ENCODE measurements around the gene SLC25A48. TPM values are rescaled to one million over a fixed set of nuclear protein-coding genes. Genes with fewer than 3 reads are reported as not detected.

SLC25A48 gene
- total RNA-seq, 1 experiment from 2014 or later: not detected

DNA sequence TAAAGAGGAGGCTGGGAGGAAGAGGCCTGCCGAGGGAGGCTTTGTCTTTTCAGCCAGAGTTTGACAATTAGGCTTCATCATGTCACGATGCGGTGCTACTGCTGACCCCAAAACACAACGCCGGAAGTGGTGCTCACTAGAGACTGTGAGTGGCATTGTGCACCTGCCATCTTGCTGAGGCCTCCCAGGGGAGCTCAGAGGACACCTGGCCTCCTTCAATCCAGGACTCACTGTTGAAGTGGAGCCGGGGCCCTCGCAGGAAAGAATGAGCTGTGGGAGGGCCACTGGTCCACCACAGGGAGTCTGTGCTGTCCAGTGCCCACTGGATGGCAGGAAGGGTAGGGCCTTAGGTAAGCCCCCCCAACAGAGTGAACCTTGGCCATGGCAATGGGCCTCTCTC, 12.7 kb upstream of the SLC25A48 start:
- Histone ChIP-seq H3K36me3 (ENCODE audit: insufficient read depth, low read length) (no peaks in the 10 kb centered on the region), H3K27ac (ENCODE audit: low read length) (no peak overlapping the region), H3K9me3 (ENCODE audit: low read length) (no peaks in the 10 kb centered on the region), H4K20me1 (ENCODE audit: insufficient read depth, low read depth, low read length) (no peaks in the 10 kb centered on the region), H3K4me2 (ENCODE audit: low read depth, low read length, poor library complexity, severe bottlenecking) (no peak overlapping the region), H2AFZ (ENCODE audit: low read length) (no peak overlapping the region), H3K27me3 (ENCODE audit: low read length) (no peaks in the 10 kb centered on the region), H3K4me3 (ENCODE audit: low read length) (no peak overlapping the region), H3K4me1 (ENCODE audit: low read length) (peaks cover 17% of the 10 kb centered on the region), H3K9me2 (replicated peaks; ENCODE audit: insufficient read depth, low read length) (no peaks in the 10 kb centered on the region), H3K9ac (ENCODE audit: low read length) (no peak overlapping the region), H3K79me2 (ENCODE audit: low read length) (no peaks in the 10 kb centered on the region)
- DNase-seq: no peak

DNA sequence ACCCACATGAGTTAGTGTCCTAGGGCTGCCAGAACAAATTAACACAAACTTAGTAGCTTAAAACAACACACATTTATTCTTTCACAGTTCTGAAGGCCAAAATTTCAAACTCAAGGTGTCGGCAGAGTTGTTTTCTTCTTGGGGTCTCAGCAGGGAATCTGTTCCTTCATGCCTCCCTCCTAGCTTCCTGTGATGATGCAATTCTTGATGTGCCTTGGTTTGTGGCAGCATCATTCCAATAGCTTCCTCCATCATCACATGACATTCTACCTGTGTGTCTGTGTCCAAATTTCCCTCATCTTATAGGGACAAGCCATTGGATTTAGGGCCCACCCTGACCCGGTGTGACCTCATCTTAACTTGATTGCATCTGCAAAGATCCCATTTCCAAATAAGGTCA, 12.2 kb upstream of the SLC25A48 start:
- Histone ChIP-seq H3K79me2 (ENCODE audit: low read length) (no peaks in the 10 kb centered on the region), H3K36me3 (ENCODE audit: insufficient read depth, low read length) (no peaks in the 10 kb centered on the region), H3K4me2 (ENCODE audit: low read depth, low read length, poor library complexity, severe bottlenecking) (no peak overlapping the region), H2AFZ (ENCODE audit: low read length) (no peak overlapping the region), H3K4me3 (ENCODE audit: low read length) (no peak overlapping the region), H3K9me3 (ENCODE audit: low read length) (no peaks in the 10 kb centered on the region), H3K9me2 (replicated peaks; ENCODE audit: insufficient read depth, low read length) (no peaks in the 10 kb centered on the region), H3K4me1 (ENCODE audit: low read length) (peaks cover 17% of the 10 kb centered on the region), H3K27ac (ENCODE audit: low read length) (no peak overlapping the region), H4K20me1 (ENCODE audit: insufficient read depth, low read depth, low read length) (no peaks in the 10 kb centered on the region), H3K9ac (ENCODE audit: low read length) (no peak overlapping the region), H3K27me3 (ENCODE audit: low read length) (no peaks in the 10 kb centered on the region)
- no peak for DNase-seq

DNA sequence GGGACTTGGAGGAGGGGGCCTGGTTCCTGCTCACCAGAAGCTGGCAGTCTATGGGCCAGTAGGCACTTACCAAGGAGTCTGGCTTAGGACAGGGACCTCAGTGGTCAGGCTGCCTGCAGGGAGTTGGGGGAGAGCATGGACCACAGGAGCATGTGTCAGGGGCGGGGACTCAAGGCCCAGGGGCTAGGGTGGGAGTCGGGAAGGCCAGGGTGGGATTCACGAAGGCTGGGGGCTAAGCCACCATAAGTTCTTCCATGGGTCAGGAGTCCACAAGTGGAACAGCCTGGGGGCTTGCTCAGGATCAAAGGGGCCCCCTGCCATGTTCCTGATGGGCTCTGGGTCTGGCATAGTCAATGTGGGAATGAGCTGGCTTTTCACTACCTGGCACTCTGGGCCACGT, 11.5 kb upstream of the SLC25A48 start:
- no peak overlapping the region for H2AFZ ChIP-seq (ENCODE audit: low read length)
- H3K9me3 ChIP-seq (ENCODE audit: low read length): no peaks in the 10 kb centered on the region
- peaks cover 17% of the 10 kb centered on the region for H3K4me1 ChIP-seq (ENCODE audit: low read length)
- no peaks in the 10 kb centered on the region for H3K27me3 ChIP-seq (ENCODE audit: low read length)
- no peak overlapping the region for H3K27ac ChIP-seq (ENCODE audit: low read length)
- H4K20me1 ChIP-seq (ENCODE audit: insufficient read depth, low read depth, low read length): no peaks in the 10 kb centered on the region
- no peak overlapping the region for H3K4me2 ChIP-seq (ENCODE audit: low read depth, low read length, poor library complexity, severe bottlenecking)
- no peaks in the 10 kb centered on the region for H3K79me2 ChIP-seq (ENCODE audit: low read length)
- no peaks in the 10 kb centered on the region for H3K36me3 ChIP-seq (ENCODE audit: insufficient read depth, low read length)
- no peaks in the 10 kb centered on the region for H3K9me2 ChIP-seq (replicated peaks; ENCODE audit: insufficient read depth, low read length)
- no peak for DNase-seq
- no peak overlapping the region for H3K4me3 ChIP-seq (ENCODE audit: low read length)
- no peak overlapping the region for H3K9ac ChIP-seq (ENCODE audit: low read length)

DNA sequence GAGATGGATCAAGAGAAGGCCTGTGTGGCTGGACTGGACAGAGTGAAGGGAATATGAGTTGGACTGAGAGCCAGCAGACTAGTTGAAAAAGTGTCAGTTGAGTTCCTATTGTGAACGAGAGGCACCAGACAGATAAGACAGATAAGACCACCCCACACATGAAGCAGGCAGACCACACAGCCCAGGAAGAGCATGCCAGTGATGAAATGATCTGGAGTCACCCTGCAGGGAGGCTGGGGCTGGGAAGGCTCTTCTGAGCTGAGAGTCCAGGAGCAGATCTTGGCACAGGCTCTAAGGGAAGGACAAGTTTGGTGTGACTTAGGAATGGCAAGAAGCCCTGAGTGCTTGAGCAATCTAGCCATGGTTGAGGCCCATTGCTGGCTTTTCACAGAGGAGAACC, 10.6 kb upstream of the SLC25A48 start:
- no peaks in the 10 kb centered on the region for H4K20me1 ChIP-seq (ENCODE audit: insufficient read depth, low read depth, low read length)
- no peak overlapping the region for H3K4me2 ChIP-seq (ENCODE audit: low read depth, low read length, poor library complexity, severe bottlenecking)
- H3K79me2 ChIP-seq (ENCODE audit: low read length): no peaks in the 10 kb centered on the region
- H3K4me1 ChIP-seq (ENCODE audit: low read length): peaks cover 11% of the 10 kb centered on the region
- no peaks in the 10 kb centered on the region for H3K9me3 ChIP-seq (ENCODE audit: low read length)
- no peaks in the 10 kb centered on the region for H3K9me2 ChIP-seq (replicated peaks; ENCODE audit: insufficient read depth, low read length)
- no peak overlapping the region for H2AFZ ChIP-seq (ENCODE audit: low read length)
- H3K4me3 ChIP-seq (ENCODE audit: low read length): no peak overlapping the region
- no peak overlapping the region for H3K9ac ChIP-seq (ENCODE audit: low read length)
- H3K27me3 ChIP-seq (ENCODE audit: low read length): no peaks in the 10 kb centered on the region
- DNase-seq: no peak
- H3K27ac ChIP-seq (ENCODE audit: low read length): no peak overlapping the region
- no peaks in the 10 kb centered on the region for H3K36me3 ChIP-seq (ENCODE audit: insufficient read depth, low read length)

DNA sequence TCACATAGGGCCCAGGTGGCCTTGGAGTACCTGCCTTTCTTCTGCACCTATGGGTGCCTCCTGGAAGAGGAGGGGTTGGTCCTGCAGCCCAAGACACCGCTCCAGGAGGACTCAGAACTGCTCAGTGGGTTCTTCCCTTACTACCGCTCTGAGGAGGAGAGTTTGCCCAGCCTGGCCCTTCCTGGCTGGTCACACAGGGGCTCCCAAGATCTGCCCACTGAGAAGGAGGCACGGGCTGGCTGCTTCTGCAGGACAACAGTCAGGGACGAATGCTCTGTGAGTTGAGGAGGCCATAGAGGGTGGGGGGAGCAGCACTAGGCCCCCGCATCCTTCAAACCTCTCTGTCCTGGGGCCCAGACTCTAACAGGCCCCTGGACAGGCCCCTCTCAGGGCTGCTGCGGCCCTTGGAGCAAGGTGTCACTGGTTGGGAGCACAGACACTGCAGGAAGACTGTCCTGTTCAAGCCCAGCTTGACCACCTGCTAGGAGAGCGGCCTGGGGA, 9.9 kb upstream of the SLC25A48 start:
- DNase-seq: no peak
- no peaks in the 10 kb centered on the region for H3K9me3 ChIP-seq (ENCODE audit: low read length)
- no peak overlapping the region for H3K27ac ChIP-seq (ENCODE audit: low read length)
- no peaks in the 10 kb centered on the region for H3K27me3 ChIP-seq (ENCODE audit: low read length)
- H4K20me1 ChIP-seq (ENCODE audit: insufficient read depth, low read depth, low read length): no peaks in the 10 kb centered on the region
- H3K9me2 ChIP-seq (replicated peaks; ENCODE audit: insufficient read depth, low read length): no peaks in the 10 kb centered on the region
- H3K9ac ChIP-seq (ENCODE audit: low read length): no peak overlapping the region
- H3K4me2 ChIP-seq (ENCODE audit: low read depth, low read length, poor library complexity, severe bottlenecking): no peak overlapping the region
- peaks cover 11% of the 10 kb centered on the region for H3K4me1 ChIP-seq (ENCODE audit: low read length)
- no peaks in the 10 kb centered on the region for H3K79me2 ChIP-seq (ENCODE audit: low read length)
- H3K4me3 ChIP-seq (ENCODE audit: low read length): no peak overlapping the region
- H2AFZ ChIP-seq (ENCODE audit: low read length): no peak overlapping the region
- H3K36me3 ChIP-seq (ENCODE audit: insufficient read depth, low read length): no peaks in the 10 kb centered on the region

DNA sequence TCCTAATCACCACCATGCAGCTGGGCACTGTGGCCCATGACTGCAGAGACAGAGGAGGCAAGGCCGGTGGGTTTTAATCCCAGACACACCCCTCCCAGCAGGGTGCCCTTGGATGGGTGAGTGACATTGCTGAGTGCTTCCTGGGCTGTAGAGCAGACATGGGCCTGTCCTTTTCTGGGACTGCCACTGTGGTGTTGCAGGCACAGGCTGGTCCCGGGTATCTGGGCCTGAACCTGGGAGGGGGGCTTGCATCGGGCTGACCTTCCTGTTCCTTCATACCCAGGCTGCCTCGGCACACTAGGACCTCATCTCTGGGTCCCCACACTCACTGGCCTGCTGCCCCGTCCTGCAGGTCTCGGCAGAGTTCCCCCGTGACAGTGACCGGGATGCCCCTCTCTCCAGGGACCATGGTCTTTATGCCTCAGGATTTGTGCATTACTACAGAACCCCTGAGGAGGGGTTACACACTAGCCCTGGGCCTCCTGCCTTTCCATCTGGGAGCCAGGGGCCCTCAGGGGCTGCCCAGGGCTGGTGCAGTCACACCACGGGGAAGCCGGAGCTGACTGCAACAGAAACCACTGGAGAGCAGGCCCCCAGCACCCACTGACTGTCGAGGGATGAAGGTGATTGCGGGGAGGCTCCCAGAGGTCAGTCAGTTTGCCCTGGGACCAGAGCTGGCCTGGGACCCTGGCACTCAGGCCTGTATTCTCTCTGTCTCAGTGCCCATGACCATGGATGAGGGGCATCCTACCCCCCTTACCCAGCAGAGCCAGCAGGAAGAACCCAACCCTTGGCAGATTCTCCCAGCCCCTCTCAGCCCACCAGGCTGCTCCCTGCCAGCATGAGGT, 8.9 kb upstream of the SLC25A48 start:
- no peak overlapping the region for H2AFZ ChIP-seq (ENCODE audit: low read length)

DNA sequence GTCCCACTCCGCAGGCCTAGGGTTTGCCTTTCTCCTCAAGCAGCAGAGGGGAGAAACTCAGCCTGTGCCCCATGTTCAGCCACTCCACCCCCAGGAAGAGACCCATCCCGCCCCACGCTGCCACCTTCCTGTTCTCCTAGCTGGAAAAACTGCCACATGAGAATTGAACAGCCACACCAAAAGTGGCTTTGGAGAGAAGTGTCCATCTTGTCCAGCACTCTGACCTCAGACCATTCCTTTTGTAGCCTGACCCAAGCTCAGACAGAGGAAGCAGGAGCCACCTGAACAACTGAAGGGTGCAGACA, 8.3 kb upstream of the SLC25A48 start:
- Histone ChIP-seq H3K27me3 (ENCODE audit: low read length) (no peaks in the 10 kb centered on the region), H3K79me2 (ENCODE audit: low read length) (no peaks in the 10 kb centered on the region), H3K4me2 (ENCODE audit: low read depth, low read length, poor library complexity, severe bottlenecking) (no peak overlapping the region), H3K9me3 (ENCODE audit: low read length) (no peaks in the 10 kb centered on the region), H3K4me1 (ENCODE audit: low read length) (peaks cover 7% of the 10 kb centered on the region), H3K4me3 (ENCODE audit: low read length) (no peak overlapping the region), H3K9ac (ENCODE audit: low read length) (no peak overlapping the region), H3K27ac (ENCODE audit: low read length) (no peak overlapping the region), H3K9me2 (replicated peaks; ENCODE audit: insufficient read depth, low read length) (no peaks in the 10 kb centered on the region), H2AFZ (ENCODE audit: low read length) (no peak overlapping the region), H3K36me3 (ENCODE audit: insufficient read depth, low read length) (no peaks in the 10 kb centered on the region), H4K20me1 (ENCODE audit: insufficient read depth, low read depth, low read length) (no peaks in the 10 kb centered on the region)
- DNase-seq: no peak

More for the DNA sequence above, 8.9 kb upstream of the SLC25A48 start:
- H3K4me3 ChIP-seq (ENCODE audit: low read length): no peak overlapping the region
- no peak overlapping the region for H3K9ac ChIP-seq (ENCODE audit: low read length)
- no peaks in the 10 kb centered on the region for H3K36me3 ChIP-seq (ENCODE audit: insufficient read depth, low read length)
- H3K9me3 ChIP-seq (ENCODE audit: low read length): no peaks in the 10 kb centered on the region
- no peak for DNase-seq
- H3K27ac ChIP-seq (ENCODE audit: low read length): no peak overlapping the region
- H4K20me1 ChIP-seq (ENCODE audit: insufficient read depth, low read depth, low read length): no peaks in the 10 kb centered on the region
- no peaks in the 10 kb centered on the region for H3K9me2 ChIP-seq (replicated peaks; ENCODE audit: insufficient read depth, low read length)
- peaks cover 11% of the 10 kb centered on the region for H3K4me1 ChIP-seq (ENCODE audit: low read length)
- H3K4me2 ChIP-seq (ENCODE audit: low read depth, low read length, poor library complexity, severe bottlenecking): no peak overlapping the region
- H3K27me3 ChIP-seq (ENCODE audit: low read length): no peaks in the 10 kb centered on the region
- no peaks in the 10 kb centered on the region for H3K79me2 ChIP-seq (ENCODE audit: low read length)

DNA sequence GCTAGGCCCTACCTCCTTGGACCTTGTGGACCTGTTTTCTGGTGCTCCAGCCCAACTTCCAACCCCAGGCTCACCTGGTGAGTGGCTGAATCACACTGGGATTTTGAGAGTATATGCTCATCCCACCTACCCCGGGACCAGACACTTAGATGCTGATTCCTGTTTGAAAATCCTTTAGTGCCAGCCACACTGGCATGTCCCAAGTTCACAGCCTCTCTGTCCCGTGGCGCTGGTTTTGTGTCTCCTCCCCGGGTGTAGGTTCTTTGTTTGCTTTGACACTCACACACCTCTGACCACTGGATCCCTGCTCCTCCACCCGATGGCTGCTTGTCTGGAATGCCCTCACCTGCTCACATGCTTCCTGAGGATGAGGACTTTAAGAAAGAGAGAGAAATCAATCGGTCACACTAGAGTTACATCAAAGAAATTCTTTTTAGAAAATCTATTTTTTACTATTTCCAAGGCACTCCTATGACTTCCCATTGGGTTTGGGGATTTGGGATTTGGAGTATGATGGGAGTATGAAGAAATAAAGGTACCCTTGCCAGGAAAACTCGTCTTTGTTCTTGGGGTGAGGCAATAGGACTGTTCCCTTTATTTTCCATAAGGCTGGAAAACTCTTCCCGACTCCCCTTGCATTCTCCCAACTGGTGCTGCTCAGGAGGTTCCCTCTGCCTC, 7.3 kb upstream of the SLC25A48 start:
- H3K9me2 ChIP-seq (replicated peaks; ENCODE audit: insufficient read depth, low read length): no peaks in the 10 kb centered on the region
- H3K36me3 ChIP-seq (ENCODE audit: insufficient read depth, low read length): no peaks in the 10 kb centered on the region
- no peaks in the 10 kb centered on the region for H3K4me1 ChIP-seq (ENCODE audit: low read length)
- no peaks in the 10 kb centered on the region for H3K27me3 ChIP-seq (ENCODE audit: low read length)
- no peaks in the 10 kb centered on the region for H4K20me1 ChIP-seq (ENCODE audit: insufficient read depth, low read depth, low read length)
- H3K9me3 ChIP-seq (ENCODE audit: low read length): no peaks in the 10 kb centered on the region
- H3K27ac ChIP-seq (ENCODE audit: low read length): no peak overlapping the region
- H3K4me3 ChIP-seq (ENCODE audit: low read length): no peak overlapping the region
- no peaks in the 10 kb centered on the region for H3K79me2 ChIP-seq (ENCODE audit: low read length)
- H2AFZ ChIP-seq (ENCODE audit: low read length): no peak overlapping the region
- no peak for DNase-seq
- H3K4me2 ChIP-seq (ENCODE audit: low read depth, low read length, poor library complexity, severe bottlenecking): no peak overlapping the region
- H3K9ac ChIP-seq (ENCODE audit: low read length): no peak overlapping the region
